MG63 (cell line): ENCODE results near the gene RNFT2. TPM values are rescaled to one million over a fixed set of nuclear protein-coding genes. Genes with fewer than 3 reads are reported as not detected.
A peak's percentile ranks its signal among the peaks of the same experiment; 100 is the strongest.
"Not testable (repeated sequence)": the region's sequence is repeated elsewhere in the genome, so short reads cannot be mapped to it uniquely, and the experiment has no call there.

ENCODE experiments used
- DNase-seq: peaks from one replicate; pipeline ENCODE4 v3.0.0-alpha.2; 2020
- H3K27me3 ChIP-seq: fragments of 250-450 bp; sonication (Bioruptor Pico); 2 replicates; pipeline ENCODE4 v1.5.1; 2020; ENCODE audit warnings: mild to moderate bottlenecking, moderate library complexity
- H3K36me3 ChIP-seq: fragments of 250-450 bp; sonication (Bioruptor Pico); 2 replicates; pipeline ENCODE4 v1.5.1; 2020; ENCODE audit warnings: mild to moderate bottlenecking, moderate library complexity
- H3K4me3 ChIP-seq: fragments of 250-450 bp; sonication (Bioruptor Pico); 2 replicates; pipeline ENCODE4 v1.5.1; 2020; ENCODE audit warnings: mild to moderate bottlenecking, moderate library complexity
- H3K9me3 ChIP-seq: fragments of 250-450 bp; sonication (Bioruptor Pico); 2 replicates; pipeline ENCODE4 v1.5.1; 2020; ENCODE audit warnings: mild to moderate bottlenecking, moderate library complexity
- total RNA-seq: library from RNA; depleted of rRNA; stranded (reverse); fragments of >200 nt; shearing (Covaris generic); gene quantifications from 2 replicates; pipeline ENCODE4 v1.2.3, GENCODE V29; 2014; ENCODE audit warnings: low replicate concordance

Gene RNFT2
- total RNA-seq, 1 experiment from 2014 or later: 1.2 TPM

DNA sequence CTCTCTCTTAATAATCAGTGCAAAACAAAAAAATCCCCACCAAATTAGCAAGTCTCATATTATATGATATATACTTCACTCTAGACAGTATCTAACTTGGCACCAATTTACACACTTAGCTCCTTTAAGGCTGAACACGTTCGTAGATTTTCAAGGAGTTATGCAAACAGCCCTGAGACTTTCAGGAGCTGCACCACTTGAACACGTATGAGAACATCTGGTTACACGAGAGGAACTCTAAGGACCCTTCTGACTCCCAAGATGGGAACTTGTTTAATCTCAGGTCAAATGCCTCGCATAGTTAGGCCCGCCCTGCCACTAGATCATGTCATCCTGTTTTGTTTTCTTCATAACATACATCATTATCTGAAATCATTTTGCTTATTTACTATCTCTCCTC lies 10.2 kb upstream of the RNFT2 start:
- Histone ChIP-seq H3K4me3 (no peak overlapping the region), H3K27me3 (no peaks in the 10 kb centered on the region), H3K36me3 (peaks cover 4% of the 10 kb centered on the region; the same call in 1 of the 2 replicates), H3K9me3 (no peaks in the 10 kb centered on the region)
- DNase-seq: no peak

DNA sequence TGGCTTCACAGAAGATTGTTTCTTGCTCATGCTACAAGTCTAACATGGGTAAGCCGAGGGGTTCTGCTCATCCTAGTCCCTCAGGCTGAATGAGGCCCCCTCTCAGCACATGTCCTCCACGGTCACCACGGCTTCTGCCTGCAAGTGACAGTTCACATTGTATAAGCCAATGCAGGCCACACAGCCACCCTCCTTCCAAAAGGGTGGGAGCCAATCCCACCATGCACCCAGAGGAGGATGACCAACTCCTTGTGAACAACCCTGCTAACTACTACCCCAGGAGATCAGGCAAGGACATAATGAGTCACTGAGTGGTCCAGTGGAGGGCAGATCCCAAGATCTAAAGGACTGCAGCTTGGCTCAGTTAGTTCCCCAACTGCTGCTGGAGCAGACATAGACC lies 6.3 kb upstream of the RNFT2 start:
- Histone ChIP-seq H3K4me3 (no peak overlapping the region), H3K36me3 (peaks cover 5% of the 10 kb centered on the region; the same call in 1 of the 2 replicates), H3K9me3 (no peaks in the 10 kb centered on the region), H3K27me3 (no peaks in the 10 kb centered on the region)
- no peak for DNase-seq

DNA sequence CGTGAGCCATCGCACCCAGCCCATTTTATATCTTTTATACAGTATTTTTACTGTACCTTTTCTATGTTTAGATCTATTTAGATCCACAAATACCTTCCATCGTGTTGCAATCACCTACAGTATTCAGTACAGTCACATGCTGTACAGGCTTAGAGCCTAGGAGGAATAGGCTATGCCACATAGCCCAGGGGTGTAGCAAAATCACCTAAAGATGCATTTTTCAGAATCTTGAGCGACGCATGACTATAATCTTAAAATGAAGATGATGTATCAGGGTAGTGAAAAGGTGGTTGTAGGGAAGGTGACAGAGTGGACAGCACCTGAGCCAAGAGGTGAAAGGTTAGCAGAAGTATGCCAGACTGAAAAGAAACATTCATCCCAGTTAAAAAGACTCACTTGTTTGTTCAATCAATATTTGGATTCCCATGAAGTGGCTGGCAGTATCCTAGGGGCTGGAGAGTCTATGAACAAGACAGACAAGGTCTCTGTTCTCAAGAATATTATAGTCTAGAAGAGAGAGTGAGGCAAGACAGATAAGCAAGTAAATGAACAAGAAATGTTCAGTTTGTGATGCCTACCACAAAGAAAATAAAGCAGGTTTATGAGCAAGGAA lies 3.9 kb upstream of the RNFT2 start:
- no peaks in the 10 kb centered on the region for H3K27me3 ChIP-seq
- peaks cover 5% of the 10 kb centered on the region; the same call in 1 of the 2 replicates for H3K36me3 ChIP-seq
- no peak overlapping the region for H3K4me3 ChIP-seq
- H3K9me3 ChIP-seq: no peaks in the 10 kb centered on the region
- DNase-seq: no peak

GRCh38 chr12:116735084-116735483 lies 3.0 kb upstream of the RNFT2 start:
- Histone ChIP-seq H3K27me3 (no peaks in the 10 kb centered on the region), H3K9me3 (no peaks in the 10 kb centered on the region), H3K36me3 (peaks cover 5% of the 10 kb centered on the region; the same call in 1 of the 2 replicates), H3K4me3 (no peak overlapping the region)
- DNase-seq: no peak

DNA sequence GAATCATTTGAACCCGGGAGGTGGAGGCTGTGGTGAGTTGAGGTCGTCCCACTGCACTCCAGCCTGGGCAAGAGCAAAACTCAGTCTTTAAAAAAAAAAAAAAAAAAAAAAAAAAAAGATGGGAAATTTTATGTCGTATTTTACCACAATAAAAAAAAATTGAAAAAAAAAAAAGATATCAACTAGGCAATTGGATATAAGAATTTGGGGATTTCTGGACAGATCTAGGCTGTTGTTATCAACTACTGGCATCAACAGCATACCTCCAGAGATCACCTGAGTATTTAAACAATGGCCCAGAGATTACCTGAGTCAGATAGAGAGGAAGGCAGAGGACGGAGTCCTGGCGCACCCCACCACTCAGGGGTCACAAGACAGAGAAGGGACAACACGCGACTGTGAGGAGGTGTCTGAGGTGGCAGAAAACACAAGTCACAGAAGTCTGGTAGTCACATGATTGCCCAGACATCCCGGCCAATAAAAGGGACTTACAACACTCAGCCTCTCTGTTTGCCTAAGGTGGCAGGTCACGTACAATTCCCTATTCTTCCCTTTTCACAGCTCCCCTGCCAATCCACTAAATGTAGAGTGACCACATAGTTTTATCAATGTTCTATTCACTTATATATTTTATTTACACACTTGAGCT lies 2.0 kb upstream of the RNFT2 start:
- peaks cover 3% of the 10 kb centered on the region; the same call in 1 of the 2 replicates for H3K36me3 ChIP-seq
- no peaks in the 10 kb centered on the region for H3K27me3 ChIP-seq
- no peaks in the 10 kb centered on the region for H3K9me3 ChIP-seq
- DNase-seq: no peak
- no peak overlapping the region; the same call in none of the 2 replicates for H3K4me3 ChIP-seq

DNA sequence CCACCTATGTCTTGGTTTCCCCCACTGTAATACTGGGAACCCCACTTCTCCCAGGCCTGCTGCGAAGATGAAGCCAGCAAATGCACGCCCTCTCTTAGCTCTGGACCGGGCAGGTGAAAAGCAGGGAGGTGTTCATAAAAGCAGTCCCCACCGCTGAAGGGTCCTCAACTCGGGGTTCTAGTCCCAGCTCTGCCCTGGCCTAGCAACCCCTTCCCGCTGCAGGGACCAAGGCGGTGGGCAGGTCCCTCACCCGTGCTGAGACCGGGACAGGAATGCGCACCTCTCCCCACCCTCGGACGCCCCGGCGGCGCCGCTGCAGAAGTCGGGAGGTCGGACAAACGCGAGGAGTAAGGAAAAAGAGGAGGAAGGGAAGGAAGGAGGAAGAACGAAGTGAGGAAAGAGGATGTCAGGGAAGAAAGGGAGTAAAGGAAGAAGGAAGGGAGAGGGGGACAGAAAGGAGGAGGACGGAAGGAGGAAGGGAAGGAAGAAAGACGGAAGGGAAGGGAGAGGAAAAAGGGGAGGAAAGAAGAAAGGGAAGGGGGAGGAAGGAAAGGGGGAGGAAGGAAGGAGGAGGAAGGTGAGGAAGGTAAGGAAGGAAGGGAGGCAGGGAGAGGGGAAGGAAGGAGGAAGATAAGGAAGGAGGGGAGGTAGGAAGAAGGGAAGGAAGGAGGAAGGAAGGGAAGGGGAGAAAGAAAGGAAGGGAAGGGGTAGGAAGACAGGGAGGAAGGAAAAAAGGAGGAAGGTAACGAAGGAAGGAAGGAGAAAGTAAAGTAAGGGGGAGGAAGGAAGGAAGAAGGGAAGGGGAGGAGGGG lies 947 bp upstream of the RNFT2 start:
- peak overlapping the region; percentile 75 for H3K4me3 ChIP-seq
- H3K9me3 ChIP-seq: no peaks in the 10 kb centered on the region
- peak; percentile 9 for DNase-seq
- no peaks in the 10 kb centered on the region for H3K27me3 ChIP-seq
- peaks cover 3% of the 10 kb centered on the region; the same call in 1 of the 2 replicates for H3K36me3 ChIP-seq

DNA sequence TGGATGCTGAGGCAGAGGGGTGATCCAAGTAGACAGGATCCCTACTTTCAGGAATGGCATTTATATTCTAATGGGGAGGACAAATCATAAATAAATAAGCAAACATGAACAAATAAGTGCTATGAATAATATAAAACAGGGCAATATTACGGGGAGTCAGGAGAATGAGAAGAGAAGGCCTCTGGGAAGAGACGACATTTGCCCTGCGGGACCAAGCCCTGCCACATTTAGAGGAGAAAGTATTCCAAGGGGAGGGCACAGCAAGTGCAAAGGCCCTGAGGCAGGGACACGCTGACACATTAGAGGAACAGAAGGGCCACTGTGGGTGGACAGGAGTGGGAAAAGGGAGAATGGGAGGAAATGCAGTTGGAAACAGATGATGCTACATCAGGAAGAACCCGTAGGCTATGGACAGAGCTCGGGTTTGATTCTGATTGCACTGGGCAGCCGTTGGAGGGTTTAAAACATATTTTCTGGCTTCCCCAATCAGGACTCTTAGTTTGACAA lies 1.3 kb downstream of the RNFT2 start:
- no peak for DNase-seq
- no peak overlapping the region for H3K4me3 ChIP-seq
- no peaks in the 10 kb centered on the region; the same call in 1 of the 2 replicates for H3K36me3 ChIP-seq
- no peaks in the 10 kb centered on the region for H3K27me3 ChIP-seq
- H3K9me3 ChIP-seq: no peaks in the 10 kb centered on the region

GRCh38 chr12:116742787-116743186 lies 4.7 kb downstream of the RNFT2 start:
- not testable (repeated sequence) for DNase-seq, H3K27me3 ChIP-seq, H3K36me3 ChIP-seq, H3K9me3 ChIP-seq, H3K4me3 ChIP-seq

GRCh38 chr12:116744766-116745165 lies 6.7 kb downstream of the RNFT2 start:
- no peak overlapping the region for H3K4me3 ChIP-seq
- no peak for DNase-seq
- no peaks in the 10 kb centered on the region for H3K36me3 ChIP-seq
- no peaks in the 10 kb centered on the region for H3K27me3 ChIP-seq
- H3K9me3 ChIP-seq: no peaks in the 10 kb centered on the region

DNA sequence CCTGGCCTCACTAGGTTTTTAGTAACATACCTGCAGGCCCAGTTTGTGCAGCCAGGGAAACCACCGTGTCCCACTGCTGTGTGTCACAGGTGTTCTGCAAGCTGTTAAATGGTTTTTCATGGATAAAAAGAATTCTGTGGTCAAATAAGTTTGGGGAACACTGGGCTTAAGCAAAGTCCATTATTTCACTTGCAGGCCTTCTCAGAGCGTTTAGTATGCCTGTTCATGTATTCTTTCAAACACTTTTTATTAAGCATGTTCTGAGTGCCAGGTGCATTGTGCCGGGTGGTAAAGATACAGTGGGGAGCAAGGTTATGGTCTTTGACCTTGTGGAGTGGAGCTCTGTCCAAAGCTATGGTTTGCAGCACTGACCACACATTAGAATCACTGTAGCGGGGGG lies 7.4 kb downstream of the RNFT2 start:
- Histone ChIP-seq H3K27me3 (no peaks in the 10 kb centered on the region), H3K4me3 (no peak overlapping the region), H3K9me3 (no peaks in the 10 kb centered on the region), H3K36me3 (no peaks in the 10 kb centered on the region)
- no peak for DNase-seq

- DNase-seq: no peak
- Histone ChIP-seq H3K36me3 (no peaks in the 10 kb centered on the region), H3K27me3 (no peaks in the 10 kb centered on the region)
These were observed 11.8 kb downstream of the RNFT2 start for GRCh38 chr12:116749884-116750283.

DNA sequence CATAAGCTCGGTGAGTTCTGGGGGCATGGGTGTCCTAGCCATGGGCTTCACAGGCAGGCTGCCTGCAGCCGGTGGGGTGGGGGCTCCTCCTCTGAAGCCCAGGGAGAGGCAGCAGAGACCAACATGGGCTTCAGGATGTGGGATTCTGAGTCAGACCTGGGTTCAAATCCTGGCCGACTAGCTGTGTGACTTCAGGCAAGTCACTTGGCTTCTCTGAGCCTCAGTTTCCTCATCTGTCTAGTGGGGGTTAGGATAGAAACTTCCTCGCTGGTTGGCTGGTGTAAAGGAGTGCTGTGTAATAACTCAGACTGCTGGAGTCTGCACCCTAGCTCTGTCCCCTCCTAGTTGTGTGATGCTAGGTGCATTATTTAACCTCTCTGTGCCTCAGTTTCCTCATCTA lies 12.2 kb downstream of the RNFT2 start:
- Histone ChIP-seq H3K4me3 (no peak overlapping the region), H3K9me3 (no peaks in the 10 kb centered on the region), H3K27me3 (no peaks in the 10 kb centered on the region), H3K36me3 (no peaks in the 10 kb centered on the region)
- DNase-seq: no peak

More at GRCh38 chr12:116749884-116750283, 11.8 kb downstream of the RNFT2 start:
- H3K9me3 ChIP-seq: no peaks in the 10 kb centered on the region
- H3K4me3 ChIP-seq: no peak overlapping the region

DNA sequence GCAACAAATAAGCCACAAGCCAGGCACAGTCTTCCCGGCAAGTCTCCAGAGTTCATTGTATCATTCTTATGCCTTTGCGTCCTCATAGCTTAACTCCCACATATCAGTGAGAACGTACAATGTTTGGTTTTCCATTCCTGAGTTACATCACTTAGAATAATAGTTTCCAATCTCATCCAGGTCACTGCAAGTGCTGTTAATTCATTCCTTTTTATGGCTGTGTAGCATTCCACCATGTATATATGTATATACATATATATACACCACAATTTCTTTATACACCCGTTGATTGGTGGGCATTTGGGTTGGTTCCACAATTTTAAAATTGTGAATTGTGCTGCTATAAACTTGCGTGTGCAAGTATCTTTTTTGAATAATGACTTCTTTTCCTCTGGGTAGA lies 16.0 kb downstream of the RNFT2 start:
- not testable (repeated sequence) for H3K36me3 ChIP-seq, H3K27me3 ChIP-seq, H3K9me3 ChIP-seq, H3K4me3 ChIP-seq, DNase-seq

GRCh38 chr12:116754783-116755182 lies 16.7 kb downstream of the RNFT2 start:
- H3K27me3 ChIP-seq, DNase-seq, H3K4me3 ChIP-seq, H3K36me3 ChIP-seq, H3K9me3 ChIP-seq: not testable (repeated sequence)

DNA sequence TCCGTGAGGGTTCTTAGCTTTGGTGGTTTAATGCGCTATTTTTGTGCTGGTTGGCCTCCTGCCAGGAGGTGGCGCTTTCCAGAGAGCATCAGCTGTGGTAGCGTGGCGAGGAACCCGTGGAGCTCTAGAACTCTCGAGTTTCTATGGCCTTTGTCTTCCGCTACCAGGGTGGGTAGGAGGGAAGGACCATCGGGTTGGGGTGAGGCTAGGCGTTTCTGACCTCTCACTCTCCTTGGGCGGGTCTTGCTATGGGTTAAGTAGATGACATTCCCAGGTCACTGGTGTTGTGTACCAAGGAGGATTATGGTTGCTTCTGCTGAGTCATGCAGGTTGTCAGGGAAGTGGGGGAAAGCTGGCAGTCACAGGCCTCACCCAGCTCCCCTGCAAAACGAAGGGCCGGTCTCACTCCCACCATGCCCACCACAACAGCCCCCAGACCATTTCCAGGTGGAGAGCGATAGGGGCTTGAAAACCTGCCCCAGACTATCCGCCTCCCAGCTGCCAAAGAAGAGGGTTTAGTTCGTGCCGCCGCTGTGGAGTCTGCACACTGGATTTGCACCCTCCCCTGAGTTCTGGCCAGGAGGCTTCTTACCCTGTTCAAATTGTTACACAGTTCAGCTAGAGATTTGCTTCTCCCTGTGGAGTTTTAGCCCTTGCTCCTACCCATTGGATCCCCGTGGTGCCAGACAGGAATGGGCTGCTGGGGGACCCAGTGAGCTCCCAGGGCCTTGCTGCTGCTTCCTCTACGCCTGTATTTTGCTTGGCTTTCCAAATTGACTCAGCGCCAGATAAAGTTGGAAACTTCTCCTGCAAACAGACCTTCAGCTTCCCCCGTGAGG lies 21.9 kb downstream of the RNFT2 start:
- Histone ChIP-seq H3K36me3 (no peaks in the 10 kb centered on the region), H3K9me3 (no peaks in the 10 kb centered on the region), H3K27me3 (no peaks in the 10 kb centered on the region), H3K4me3 (no peak overlapping the region)
- DNase-seq: no peak

GRCh38 chr12:116760622-116761020 lies 22.5 kb downstream of the RNFT2 start:
- H3K4me3 ChIP-seq: no peak overlapping the region
- no peak for DNase-seq
- no peaks in the 10 kb centered on the region for H3K9me3 ChIP-seq
- H3K36me3 ChIP-seq: no peaks in the 10 kb centered on the region
- no peaks in the 10 kb centered on the region for H3K27me3 ChIP-seq
